Measurements from ENCODE around the gene C1orf94. TPM values are rescaled to one million over a fixed set of nuclear protein-coding genes. Genes with fewer than 3 reads are reported as not detected.

Gene C1orf94, protein sequence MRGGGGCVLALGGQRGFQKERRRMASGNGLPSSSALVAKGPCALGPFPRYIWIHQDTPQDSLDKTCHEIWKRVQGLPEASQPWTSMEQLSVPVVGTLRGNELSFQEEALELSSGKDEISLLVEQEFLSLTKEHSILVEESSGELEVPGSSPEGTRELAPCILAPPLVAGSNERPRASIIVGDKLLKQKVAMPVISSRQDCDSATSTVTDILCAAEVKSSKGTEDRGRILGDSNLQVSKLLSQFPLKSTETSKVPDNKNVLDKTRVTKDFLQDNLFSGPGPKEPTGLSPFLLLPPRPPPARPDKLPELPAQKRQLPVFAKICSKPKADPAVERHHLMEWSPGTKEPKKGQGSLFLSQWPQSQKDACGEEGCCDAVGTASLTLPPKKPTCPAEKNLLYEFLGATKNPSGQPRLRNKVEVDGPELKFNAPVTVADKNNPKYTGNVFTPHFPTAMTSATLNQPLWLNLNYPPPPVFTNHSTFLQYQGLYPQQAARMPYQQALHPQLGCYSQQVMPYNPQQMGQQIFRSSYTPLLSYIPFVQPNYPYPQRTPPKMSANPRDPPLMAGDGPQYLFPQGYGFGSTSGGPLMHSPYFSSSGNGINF
- total RNA-seq = not detected

DNA sequence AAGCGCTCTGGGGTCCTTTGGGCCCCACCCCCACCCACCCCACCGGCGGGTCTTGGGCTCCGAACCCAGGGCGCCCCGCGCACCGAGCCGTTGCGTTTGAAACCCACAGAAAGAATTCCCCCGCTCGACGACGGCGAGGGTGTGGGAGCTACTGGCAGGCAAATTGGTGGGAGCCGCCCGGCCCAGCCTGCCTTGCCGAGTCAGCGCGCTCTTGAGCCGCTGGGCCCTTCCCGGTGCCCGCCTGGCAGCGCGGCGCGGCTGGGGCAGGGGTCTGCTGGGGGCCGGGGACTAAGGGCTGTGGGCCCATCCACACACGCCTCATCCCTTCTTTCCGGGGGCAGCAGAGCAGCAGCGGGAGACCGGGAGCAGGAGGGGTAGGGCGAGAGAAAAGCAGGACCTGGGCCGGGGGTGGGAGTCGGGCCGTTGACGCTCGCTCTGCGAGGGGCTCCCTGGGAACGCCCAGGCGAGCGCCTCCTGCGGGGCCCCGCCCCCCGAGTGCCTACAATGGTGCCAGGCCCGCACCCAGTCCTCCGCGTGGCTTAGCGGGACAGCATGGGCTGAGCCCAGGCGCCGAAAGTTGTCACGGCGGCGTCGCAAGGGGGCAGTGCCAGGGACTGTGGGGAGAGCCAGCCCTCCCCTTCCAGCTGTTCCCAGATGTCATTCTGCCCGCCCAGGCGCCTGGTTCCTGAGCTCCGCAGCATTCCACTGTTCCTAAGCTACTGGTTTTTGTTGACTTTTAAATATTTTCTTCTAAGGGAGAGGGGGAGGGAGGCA, at the start of gene C1orf94:
Gene C1orf94 (plus strand): TSS at position 78 of the 774 bp plus-strand sequence. CDS start 883 bp downstream, outside the sequence.
- peak in 1 of 2 donors; percentile 80 for DNase-seq
- Histone ChIP-seq H3K36me3 (no peaks in the 10 kb centered on the region), H3K27me3 (peaks cover 0 to 13% (median 7%) of the 10 kb centered on the region in 4 donors), H3K4me1 (peaks cover 0 to 6% (median 0%) of the 10 kb centered on the region in 4 donors), H3K27ac (no peak within 1 kb of the TSS), H3K9me3 (no peaks in the 10 kb centered on the region), H3K4me3 (no peak within 1 kb of the TSS)
- no peak for TF ChIP-seq POLR2AphosphoS5 (IDR thresholded peaks at IDR 0.05)
- TF ChIP-seq, protein P1, sequence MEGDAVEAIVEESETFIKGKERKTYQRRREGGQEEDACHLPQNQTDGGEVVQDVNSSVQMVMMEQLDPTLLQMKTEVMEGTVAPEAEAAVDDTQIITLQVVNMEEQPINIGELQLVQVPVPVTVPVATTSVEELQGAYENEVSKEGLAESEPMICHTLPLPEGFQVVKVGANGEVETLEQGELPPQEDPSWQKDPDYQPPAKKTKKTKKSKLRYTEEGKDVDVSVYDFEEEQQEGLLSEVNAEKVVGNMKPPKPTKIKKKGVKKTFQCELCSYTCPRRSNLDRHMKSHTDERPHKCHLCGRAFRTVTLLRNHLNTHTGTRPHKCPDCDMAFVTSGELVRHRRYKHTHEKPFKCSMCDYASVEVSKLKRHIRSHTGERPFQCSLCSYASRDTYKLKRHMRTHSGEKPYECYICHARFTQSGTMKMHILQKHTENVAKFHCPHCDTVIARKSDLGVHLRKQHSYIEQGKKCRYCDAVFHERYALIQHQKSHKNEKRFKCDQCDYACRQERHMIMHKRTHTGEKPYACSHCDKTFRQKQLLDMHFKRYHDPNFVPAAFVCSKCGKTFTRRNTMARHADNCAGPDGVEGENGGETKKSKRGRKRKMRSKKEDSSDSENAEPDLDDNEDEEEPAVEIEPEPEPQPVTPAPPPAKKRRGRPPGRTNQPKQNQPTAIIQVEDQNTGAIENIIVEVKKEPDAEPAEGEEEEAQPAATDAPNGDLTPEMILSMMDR (IDR thresholded peaks at IDR 0.05) = no peak
- no peak for TF ChIP-seq EP300 (IDR thresholded peaks at IDR 0.05)
- no peak for TF ChIP-seq POLR2A (IDR thresholded peaks at IDR 0.05)
- ATAC-seq (ENCODE audit: low FRiP score in 2 of 2) = peak in 1 of 2 donors; percentile 23
- 2 to 7% methylated on average over 4 to 43 of the region's 58 CpGs for WGBS, 2 donors

DNA sequence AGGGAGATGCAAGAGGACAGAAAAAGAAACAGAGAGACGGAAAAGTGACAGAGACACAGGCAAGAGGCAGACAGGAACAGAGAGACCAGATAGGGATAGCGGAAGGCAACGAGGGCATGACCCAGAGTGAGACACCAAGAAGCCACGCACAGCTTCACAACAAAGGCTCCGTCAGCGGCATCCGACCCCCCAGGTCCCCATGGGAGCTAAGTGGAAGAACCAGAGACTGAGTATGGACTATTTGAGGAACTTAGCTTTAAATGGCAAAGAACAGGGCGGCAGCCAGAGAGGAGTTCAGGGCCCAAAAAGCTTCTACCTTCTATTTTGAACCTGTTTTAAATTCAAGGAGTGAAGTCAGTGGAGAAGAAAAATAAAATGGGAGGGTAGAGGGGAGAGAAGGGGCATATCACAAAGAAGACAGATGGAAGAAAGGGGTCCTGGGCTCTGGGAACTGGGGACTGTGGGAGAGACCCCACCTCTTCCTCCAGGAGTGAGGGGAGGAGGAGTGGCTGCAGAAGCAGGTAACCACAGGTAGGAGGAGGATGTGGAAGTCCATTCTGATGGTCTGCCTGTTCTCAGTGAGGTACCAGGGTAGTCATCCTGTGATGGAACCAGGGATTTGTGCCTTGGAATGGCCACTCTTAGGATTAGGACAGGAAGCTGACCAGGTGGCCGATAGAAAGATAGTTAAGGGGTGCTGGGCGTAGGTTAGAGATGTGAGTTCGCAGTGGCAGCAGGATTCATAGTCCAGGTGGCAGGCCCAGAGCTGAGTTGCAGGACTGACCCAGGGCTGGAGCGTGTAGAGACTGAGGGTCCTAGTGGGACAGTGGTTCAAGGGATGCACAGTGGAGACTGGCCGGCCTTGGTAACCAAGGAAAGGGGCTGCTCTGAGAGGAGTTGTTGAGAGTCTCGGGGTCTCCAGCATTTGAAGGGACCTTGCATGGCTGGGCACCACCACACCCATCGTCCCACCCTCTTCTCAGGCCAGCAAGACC, 49.4 kb upstream of the C1orf94 start:
- TF ChIP-seq EP300 (IDR thresholded peaks at IDR 0.05) = no peak
- TF ChIP-seq, protein P1 (IDR thresholded peaks at IDR 0.05) = no peak
- TF ChIP-seq POLR2A (IDR thresholded peaks at IDR 0.05) = no peak
- TF ChIP-seq POLR2AphosphoS5 (IDR thresholded peaks at IDR 0.05) = no peak
- no peaks in the 10 kb centered on the region for H3K4me1 ChIP-seq
- H3K36me3 ChIP-seq = no peaks in the 10 kb centered on the region
- WGBS, 2 donors = 78 to 80% methylated on average over 15 of the region's 15 CpGs
- no peak overlapping the region for H3K27ac ChIP-seq
- no peak for ATAC-seq (ENCODE audit: low FRiP score in 2 of 2)
- H3K9me3 ChIP-seq = no peaks in the 10 kb centered on the region
- H3K4me3 ChIP-seq = no peak overlapping the region
- DNase-seq = no peak
- no peaks in the 10 kb centered on the region for H3K27me3 ChIP-seq

DNA sequence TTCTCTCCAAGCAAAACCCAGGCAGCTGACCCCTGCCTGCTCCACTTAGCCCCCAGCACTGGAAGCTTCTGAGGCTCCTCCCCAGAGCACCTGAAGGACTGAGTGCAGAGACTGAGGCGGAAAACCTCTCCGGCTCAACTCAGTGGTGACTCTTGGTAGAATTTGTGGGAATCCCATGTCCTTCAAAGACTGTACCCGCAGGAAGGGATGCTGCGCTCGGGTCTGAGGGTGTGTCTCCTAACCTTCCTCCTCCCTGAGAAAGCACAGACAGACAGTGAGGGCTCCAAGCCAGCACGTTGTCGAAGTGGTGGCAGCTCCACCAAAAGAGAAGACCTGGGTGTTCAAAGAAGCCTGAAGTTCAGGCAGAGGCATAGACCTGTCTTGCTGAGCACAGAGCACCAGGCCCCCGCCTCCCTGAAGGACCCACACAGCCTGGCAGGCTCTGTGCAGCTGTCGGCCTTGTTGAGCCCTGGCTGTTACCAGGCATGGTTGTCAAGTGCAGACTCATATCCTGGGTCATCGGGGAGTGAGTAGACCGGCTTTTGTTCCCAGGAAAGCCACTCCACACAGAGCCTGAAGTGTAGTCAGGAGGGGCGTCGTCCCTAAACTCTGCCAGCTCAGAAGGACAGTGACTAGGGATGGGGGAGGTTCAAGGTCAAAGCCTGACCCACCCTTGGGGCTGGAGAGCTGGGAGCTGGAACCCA, 48.4 kb upstream of the C1orf94 start:
- no peak overlapping the region for H3K27ac ChIP-seq
- H3K9me3 ChIP-seq = no peaks in the 10 kb centered on the region
- DNase-seq (no peak), ATAC-seq (ENCODE audit: low FRiP score in 2 of 2) (no peak)
- no peaks in the 10 kb centered on the region for H3K27me3 ChIP-seq
- TF ChIP-seq POLR2AphosphoS5 (IDR thresholded peaks at IDR 0.05) (no peak), POLR2A (IDR thresholded peaks at IDR 0.05) (no peak), EP300 (IDR thresholded peaks at IDR 0.05) (no peak)
- TF ChIP-seq, protein P1 (IDR thresholded peaks at IDR 0.05) = no peak
- no peaks in the 10 kb centered on the region for H3K4me1 ChIP-seq
- 82 to 86% methylated on average over 10 to 13 of the region's 13 CpGs for WGBS, 2 donors
- no peak overlapping the region for H3K4me3 ChIP-seq
- no peaks in the 10 kb centered on the region for H3K36me3 ChIP-seq

DNA sequence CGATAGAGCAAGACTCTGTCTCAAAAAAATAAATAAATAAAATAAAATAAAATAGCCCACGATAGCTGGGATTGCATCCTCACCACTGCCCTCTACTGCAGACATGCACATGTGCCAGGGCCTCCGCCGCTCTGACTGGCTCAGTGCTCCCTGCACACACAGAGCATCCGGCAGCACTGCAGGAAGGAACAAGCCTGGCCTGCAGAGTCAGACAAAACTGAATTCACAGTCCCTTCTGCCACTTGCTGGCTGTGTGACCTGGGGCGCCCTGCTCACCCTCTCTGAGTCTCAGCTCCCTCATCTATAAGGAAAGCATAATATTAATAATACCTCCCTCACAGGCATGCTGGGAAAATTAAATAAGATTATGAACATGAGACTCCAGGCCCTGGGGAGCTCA, 47.1 kb upstream of the C1orf94 start:
- H3K4me3 ChIP-seq = no peak overlapping the region
- TF ChIP-seq POLR2AphosphoS5 (IDR thresholded peaks at IDR 0.05) (no peak), EP300 (IDR thresholded peaks at IDR 0.05) (no peak), POLR2A (IDR thresholded peaks at IDR 0.05) (no peak)
- TF ChIP-seq, protein P1 (IDR thresholded peaks at IDR 0.05) = no peak
- H3K27ac ChIP-seq = no peak overlapping the region
- H3K4me1 ChIP-seq = no peaks in the 10 kb centered on the region
- DNase-seq (no peak), ATAC-seq (ENCODE audit: low FRiP score in 2 of 2) (no peak)
- no peaks in the 10 kb centered on the region for H3K9me3 ChIP-seq
- WGBS, 2 donors = 70 to 77% methylated on average over 6 of the region's 6 CpGs
- H3K36me3 ChIP-seq = no peaks in the 10 kb centered on the region
- no peaks in the 10 kb centered on the region for H3K27me3 ChIP-seq
